C4-2B (cell line): Measurements from ENCODE around the gene NAA11.

ENCODE experiments used
- ZFX ChIP-seq: fragments of 450-650 bp; IDR thresholded peaks from 2 replicates; pipeline ENCODE4 v1.6.1; 2017
- TF ChIP-seq, protein P1 (sequence below): fragments of 450-650 bp; conservative IDR thresholded peaks from 2 replicates; pipeline ENCODE4 v1.5.1; 2017; ENCODE audit warnings: mild to moderate bottlenecking

GRCh38 chr4:79306795-79307194 is 19.1 kb downstream of the NAA11 start:
- TF ChIP-seq, protein P1, sequence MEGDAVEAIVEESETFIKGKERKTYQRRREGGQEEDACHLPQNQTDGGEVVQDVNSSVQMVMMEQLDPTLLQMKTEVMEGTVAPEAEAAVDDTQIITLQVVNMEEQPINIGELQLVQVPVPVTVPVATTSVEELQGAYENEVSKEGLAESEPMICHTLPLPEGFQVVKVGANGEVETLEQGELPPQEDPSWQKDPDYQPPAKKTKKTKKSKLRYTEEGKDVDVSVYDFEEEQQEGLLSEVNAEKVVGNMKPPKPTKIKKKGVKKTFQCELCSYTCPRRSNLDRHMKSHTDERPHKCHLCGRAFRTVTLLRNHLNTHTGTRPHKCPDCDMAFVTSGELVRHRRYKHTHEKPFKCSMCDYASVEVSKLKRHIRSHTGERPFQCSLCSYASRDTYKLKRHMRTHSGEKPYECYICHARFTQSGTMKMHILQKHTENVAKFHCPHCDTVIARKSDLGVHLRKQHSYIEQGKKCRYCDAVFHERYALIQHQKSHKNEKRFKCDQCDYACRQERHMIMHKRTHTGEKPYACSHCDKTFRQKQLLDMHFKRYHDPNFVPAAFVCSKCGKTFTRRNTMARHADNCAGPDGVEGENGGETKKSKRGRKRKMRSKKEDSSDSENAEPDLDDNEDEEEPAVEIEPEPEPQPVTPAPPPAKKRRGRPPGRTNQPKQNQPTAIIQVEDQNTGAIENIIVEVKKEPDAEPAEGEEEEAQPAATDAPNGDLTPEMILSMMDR = no peak
- no peak for TF ChIP-seq ZFX
